HUES6 (cell line): ENCODE data around the gene UTP14C.

Source experiments
- H3K27ac ChIP-seq: 2 replicates; pipeline ENCODE4 v1.7.0; 2013; ENCODE audit warnings: low read depth, mild to moderate bottlenecking, low read length, inconsistent platforms
- H3K27me3 ChIP-seq: 2 replicates; pipeline ENCODE4 v1.6.1; 2013; ENCODE audit warnings: low read length; ENCODE audit not compliant: control insufficient read depth, insufficient read depth
- H3K36me3 ChIP-seq: 2 replicates; pipeline ENCODE4 v1.6.1; 2013; ENCODE audit warnings: low read length; ENCODE audit not compliant: control insufficient read depth, insufficient read depth
- H3K4me1 ChIP-seq: 2 replicates; pipeline ENCODE4 v1.6.1; 2013; ENCODE audit warnings: low read length; ENCODE audit not compliant: control insufficient read depth, insufficient read depth
- H3K4me3 ChIP-seq: 2 replicates; pipeline ENCODE4 v1.5.1; 2013; ENCODE audit warnings: low read depth, low read length
- H3K9ac ChIP-seq: one replicate; pipeline ENCODE4 v1.6.1; 2013; ENCODE audit warnings: mild to moderate bottlenecking, low read length
- H3K9me3 ChIP-seq: 2 replicates; pipeline ENCODE4 v1.6.1; 2013; ENCODE audit warnings: low read depth, low read length; ENCODE audit not compliant: control insufficient read depth, insufficient read depth

Gene UTP14C

GRCh38 chr13:52003541-52003940 lies 20.9 kb upstream of the UTP14C start:
- peaks cover 8% of the 10 kb centered on the region; the same call in 1 of the 2 replicates for H3K9me3 ChIP-seq
- H3K27ac ChIP-seq, result no peak overlapping the region
- peaks cover 20% of the 10 kb centered on the region; the same call in 1 of the 2 replicates for H3K4me1 ChIP-seq
- H3K36me3 ChIP-seq, result no peaks in the 10 kb centered on the region
- no peak overlapping the region for H3K4me3 ChIP-seq
- H3K27me3 ChIP-seq, result no peaks in the 10 kb centered on the region; the same call in 1 of the 2 replicates
- H3K9ac ChIP-seq, result no peak overlapping the region

- Histone ChIP-seq H3K36me3 (no peaks in the 10 kb centered on the region), H3K27ac (no peak overlapping the region), H3K9ac (no peak overlapping the region), H3K4me1 (peaks cover 9% of the 10 kb centered on the region; the same call in 1 of the 2 replicates), H3K4me3 (no peak overlapping the region), H3K27me3 (peaks cover 8% of the 10 kb centered on the region), H3K9me3 (peaks cover 8% of the 10 kb centered on the region; the same call in 1 of the 2 replicates)
Observed at GRCh38 chr13:52004511-52005170, 19.9 kb upstream of the UTP14C start.

- no peaks in the 10 kb centered on the region for H3K36me3 ChIP-seq
- no peak overlapping the region for H3K9ac ChIP-seq
- H3K4me1 ChIP-seq, result peaks cover 8% of the 10 kb centered on the region; the same call in 1 of the 2 replicates
- no peak overlapping the region for H3K27ac ChIP-seq
- H3K9me3 ChIP-seq, result peaks cover 8% of the 10 kb centered on the region; the same call in 1 of the 2 replicates
- H3K4me3 ChIP-seq, result no peak overlapping the region
- H3K27me3 ChIP-seq, result peaks cover 21% of the 10 kb centered on the region
Observed at GRCh38 chr13:52005841-52006522, 18.5 kb upstream of the UTP14C start.

GRCh38 chr13:52006523-52007245 lies 17.8 kb upstream of the UTP14C start:
- no peak overlapping the region for H3K9ac ChIP-seq
- H3K36me3 ChIP-seq, result no peaks in the 10 kb centered on the region
- no peak overlapping the region for H3K27ac ChIP-seq
- H3K4me3 ChIP-seq, result no peak overlapping the region
- peaks cover 6% of the 10 kb centered on the region; the same call in 1 of the 2 replicates for H3K4me1 ChIP-seq
- peaks cover 28% of the 10 kb centered on the region for H3K27me3 ChIP-seq
- peaks cover 8% of the 10 kb centered on the region; the same call in 1 of the 2 replicates for H3K9me3 ChIP-seq

- Histone ChIP-seq H3K36me3 (no peaks in the 10 kb centered on the region), H3K9me3 (peaks cover 8% of the 10 kb centered on the region; the same call in 1 of the 2 replicates), H3K27ac (no peak overlapping the region), H3K9ac (no peak overlapping the region), H3K4me1 (no peaks in the 10 kb centered on the region; the same call in 1 of the 2 replicates), H3K4me3 (no peak overlapping the region), H3K27me3 (peaks cover 28% of the 10 kb centered on the region)
Observed at GRCh38 chr13:52009946-52010345, 14.5 kb upstream of the UTP14C start.

GRCh38 chr13:52010890-52011631 lies 13.4 kb upstream of the UTP14C start, which contains the start of gene ATP7B:
Gene ATP7B (minus strand): TSS chr13:52011450. CDS start chr13:52011337, 113 bp downstream.
- no peaks in the 10 kb centered on the region; the same call in 1 of the 2 replicates for H3K4me1 ChIP-seq
- H3K27me3 ChIP-seq, result peaks cover 28% of the 10 kb centered on the region
- H3K36me3 ChIP-seq, result peaks cover 7% of the 10 kb centered on the region; the same call in 1 of the 2 replicates
- H3K9ac ChIP-seq, result peak within 1 kb of the TSS; percentile 93
- H3K27ac ChIP-seq, result peak within 1 kb of the TSS; percentile 28; the same call in 1 of the 2 replicates
- H3K4me3 ChIP-seq, result peak within 1 kb of the TSS; percentile 97
- H3K9me3 ChIP-seq, result peaks cover 17% of the 10 kb centered on the region; the same call in 1 of the 2 replicates

GRCh38 chr13:52011632-52012511 lies 12.6 kb upstream of the UTP14C start, which contains the start of gene ALG11:
Gene ALG11 (plus strand): TSS chr13:52012398. CDS start chr13:52012419, 21 bp downstream.
- Histone ChIP-seq H3K9me3 (peaks cover 16% of the 10 kb centered on the region; the same call in 1 of the 2 replicates), H3K27me3 (peaks cover 28% of the 10 kb centered on the region), H3K27ac (peak within 1 kb of the TSS; percentile 28; the same call in 1 of the 2 replicates), H3K36me3 (peaks cover 10% of the 10 kb centered on the region), H3K9ac (peak within 1 kb of the TSS; percentile 93), H3K4me1 (no peaks in the 10 kb centered on the region; the same call in 1 of the 2 replicates), H3K4me3 (peak within 1 kb of the TSS; percentile 97)

GRCh38 chr13:52012512-52012836 lies 12.0 kb upstream of the UTP14C start:
- Histone ChIP-seq H3K9ac (peak overlapping the region; percentile 93), H3K36me3 (peaks cover 11% of the 10 kb centered on the region), H3K4me3 (peak overlapping the region; percentile 97), H3K9me3 (peaks cover 16% of the 10 kb centered on the region; the same call in 1 of the 2 replicates), H3K4me1 (no peaks in the 10 kb centered on the region; the same call in 1 of the 2 replicates), H3K27ac (peak overlapping the region; percentile 28; the same call in 1 of the 2 replicates), H3K27me3 (peaks cover 28% of the 10 kb centered on the region)

GRCh38 chr13:52016296-52016695 lies 8.2 kb upstream of the UTP14C start:
- Histone ChIP-seq H3K27ac (no peak overlapping the region), H3K4me3 (no peak overlapping the region), H3K4me1 (no peaks in the 10 kb centered on the region), H3K9ac (no peak overlapping the region), H3K36me3 (peaks cover 45% of the 10 kb centered on the region), H3K9me3 (peaks cover 16% of the 10 kb centered on the region; the same call in 1 of the 2 replicates), H3K27me3 (peaks cover 4% of the 10 kb centered on the region; the same call in 1 of the 2 replicates)
